ENCODE measurements around the gene AGPAT2.

The AGPAT2 gene

DNA sequence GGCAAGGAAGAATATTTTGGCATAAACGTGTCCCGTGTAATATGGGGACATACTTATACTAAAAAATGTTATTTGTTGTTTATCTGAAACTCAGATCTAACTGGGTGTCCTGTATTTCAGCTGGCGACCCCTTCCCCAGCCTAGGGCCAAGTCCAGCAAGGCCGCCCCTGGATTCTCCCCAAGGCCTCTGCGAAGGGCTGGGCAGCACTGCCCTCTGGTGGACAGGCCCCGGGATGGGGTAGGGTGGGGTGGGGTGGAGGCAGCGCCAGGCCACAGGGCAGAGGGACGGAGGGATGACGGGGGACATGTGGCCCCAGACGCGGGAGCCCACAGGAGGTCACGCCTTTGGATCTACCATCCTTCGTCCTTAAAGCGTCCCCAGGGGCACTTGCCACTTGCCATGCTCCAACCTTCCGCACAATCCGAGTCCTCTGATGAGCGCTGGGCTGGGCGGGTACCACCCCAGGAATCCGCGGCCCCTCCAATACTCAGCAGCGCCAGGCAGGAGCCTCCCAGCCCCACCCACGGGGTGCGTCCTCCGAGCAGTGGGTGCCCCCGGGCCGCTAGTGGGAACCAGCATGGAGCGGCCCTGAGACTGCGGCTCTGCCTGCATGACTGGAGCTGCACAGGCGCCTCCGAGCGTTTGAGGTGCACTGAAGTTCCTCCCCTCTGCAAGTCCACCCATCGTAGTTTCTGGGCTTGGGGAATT lies 7.1 kb upstream of the AGPAT2 start (continued):
- TF ChIP-seq, protein P1, sequence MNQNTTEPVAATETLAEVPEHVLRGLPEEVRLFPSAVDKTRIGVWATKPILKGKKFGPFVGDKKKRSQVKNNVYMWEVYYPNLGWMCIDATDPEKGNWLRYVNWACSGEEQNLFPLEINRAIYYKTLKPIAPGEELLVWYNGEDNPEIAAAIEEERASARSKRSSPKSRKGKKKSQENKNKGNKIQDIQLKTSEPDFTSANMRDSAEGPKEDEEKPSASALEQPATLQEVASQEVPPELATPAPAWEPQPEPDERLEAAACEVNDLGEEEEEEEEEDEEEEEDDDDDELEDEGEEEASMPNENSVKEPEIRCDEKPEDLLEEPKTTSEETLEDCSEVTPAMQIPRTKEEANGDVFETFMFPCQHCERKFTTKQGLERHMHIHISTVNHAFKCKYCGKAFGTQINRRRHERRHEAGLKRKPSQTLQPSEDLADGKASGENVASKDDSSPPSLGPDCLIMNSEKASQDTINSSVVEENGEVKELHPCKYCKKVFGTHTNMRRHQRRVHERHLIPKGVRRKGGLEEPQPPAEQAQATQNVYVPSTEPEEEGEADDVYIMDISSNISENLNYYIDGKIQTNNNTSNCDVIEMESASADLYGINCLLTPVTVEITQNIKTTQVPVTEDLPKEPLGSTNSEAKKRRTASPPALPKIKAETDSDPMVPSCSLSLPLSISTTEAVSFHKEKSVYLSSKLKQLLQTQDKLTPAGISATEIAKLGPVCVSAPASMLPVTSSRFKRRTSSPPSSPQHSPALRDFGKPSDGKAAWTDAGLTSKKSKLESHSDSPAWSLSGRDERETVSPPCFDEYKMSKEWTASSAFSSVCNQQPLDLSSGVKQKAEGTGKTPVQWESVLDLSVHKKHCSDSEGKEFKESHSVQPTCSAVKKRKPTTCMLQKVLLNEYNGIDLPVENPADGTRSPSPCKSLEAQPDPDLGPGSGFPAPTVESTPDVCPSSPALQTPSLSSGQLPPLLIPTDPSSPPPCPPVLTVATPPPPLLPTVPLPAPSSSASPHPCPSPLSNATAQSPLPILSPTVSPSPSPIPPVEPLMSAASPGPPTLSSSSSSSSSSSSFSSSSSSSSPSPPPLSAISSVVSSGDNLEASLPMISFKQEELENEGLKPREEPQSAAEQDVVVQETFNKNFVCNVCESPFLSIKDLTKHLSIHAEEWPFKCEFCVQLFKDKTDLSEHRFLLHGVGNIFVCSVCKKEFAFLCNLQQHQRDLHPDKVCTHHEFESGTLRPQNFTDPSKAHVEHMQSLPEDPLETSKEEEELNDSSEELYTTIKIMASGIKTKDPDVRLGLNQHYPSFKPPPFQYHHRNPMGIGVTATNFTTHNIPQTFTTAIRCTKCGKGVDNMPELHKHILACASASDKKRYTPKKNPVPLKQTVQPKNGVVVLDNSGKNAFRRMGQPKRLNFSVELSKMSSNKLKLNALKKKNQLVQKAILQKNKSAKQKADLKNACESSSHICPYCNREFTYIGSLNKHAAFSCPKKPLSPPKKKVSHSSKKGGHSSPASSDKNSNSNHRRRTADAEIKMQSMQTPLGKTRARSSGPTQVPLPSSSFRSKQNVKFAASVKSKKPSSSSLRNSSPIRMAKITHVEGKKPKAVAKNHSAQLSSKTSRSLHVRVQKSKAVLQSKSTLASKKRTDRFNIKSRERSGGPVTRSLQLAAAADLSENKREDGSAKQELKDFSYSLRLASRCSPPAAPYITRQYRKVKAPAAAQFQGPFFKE (tag by site-specific recombination; IDR thresholded peaks at IDR 0.05; ENCODE audit: borderline replicate concordance): no peak
- peak; percentile 22 for TF ChIP-seq ZNF335 (tag by site-specific recombination; conservative IDR thresholded peaks at IDR 0.05)
- TF ChIP-seq, protein P2, sequence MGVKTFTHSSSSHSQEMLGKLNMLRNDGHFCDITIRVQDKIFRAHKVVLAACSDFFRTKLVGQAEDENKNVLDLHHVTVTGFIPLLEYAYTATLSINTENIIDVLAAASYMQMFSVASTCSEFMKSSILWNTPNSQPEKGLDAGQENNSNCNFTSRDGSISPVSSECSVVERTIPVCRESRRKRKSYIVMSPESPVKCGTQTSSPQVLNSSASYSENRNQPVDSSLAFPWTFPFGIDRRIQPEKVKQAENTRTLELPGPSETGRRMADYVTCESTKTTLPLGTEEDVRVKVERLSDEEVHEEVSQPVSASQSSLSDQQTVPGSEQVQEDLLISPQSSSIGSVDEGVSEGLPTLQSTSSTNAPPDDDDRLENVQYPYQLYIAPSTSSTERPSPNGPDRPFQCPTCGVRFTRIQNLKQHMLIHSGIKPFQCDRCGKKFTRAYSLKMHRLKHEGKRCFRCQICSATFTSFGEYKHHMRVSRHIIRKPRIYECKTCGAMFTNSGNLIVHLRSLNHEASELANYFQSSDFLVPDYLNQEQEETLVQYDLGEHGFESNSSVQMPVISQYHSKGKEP (tag by site-specific recombination; IDR thresholded peaks at IDR 0.05): peak; percentile 26; the same call in 1 of the 2 replicates
- TF ChIP-seq ZNF549 (tag by site-specific recombination; IDR thresholded peaks at IDR 0.05): no peak
- TF ChIP-seq ZNF510 (tag by site-specific recombination; IDR thresholded peaks at IDR 0.05; ENCODE audit: insufficient replicate concordance): no peak
- TF ChIP-seq ZNF19 (tag by site-specific recombination; IDR thresholded peaks at IDR 0.05; ENCODE audit: low read depth): no peak
- TF ChIP-seq, protein P3, sequence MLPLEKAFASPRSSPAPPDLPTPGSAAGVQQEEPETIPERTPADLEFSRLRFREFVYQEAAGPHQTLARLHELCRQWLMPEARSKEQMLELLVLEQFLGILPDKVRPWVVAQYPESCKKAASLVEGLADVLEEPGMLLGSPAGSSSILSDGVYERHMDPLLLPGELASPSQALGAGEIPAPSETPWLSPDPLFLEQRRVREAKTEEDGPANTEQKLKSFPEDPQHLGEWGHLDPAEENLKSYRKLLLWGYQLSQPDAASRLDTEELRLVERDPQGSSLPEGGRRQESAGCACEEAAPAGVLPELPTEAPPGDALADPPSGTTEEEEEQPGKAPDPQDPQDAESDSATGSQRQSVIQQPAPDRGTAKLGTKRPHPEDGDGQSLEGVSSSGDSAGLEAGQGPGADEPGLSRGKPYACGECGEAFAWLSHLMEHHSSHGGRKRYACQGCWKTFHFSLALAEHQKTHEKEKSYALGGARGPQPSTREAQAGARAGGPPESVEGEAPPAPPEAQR (tag by site-specific recombination; IDR thresholded peaks at IDR 0.05): no peak
- TF ChIP-seq YY1 (tag by site-specific recombination; IDR thresholded peaks at IDR 0.05): no peak
- no peak for TF ChIP-seq ZNF155 (tag by site-specific recombination; IDR thresholded peaks at IDR 0.05)
- TF ChIP-seq, protein P4, sequence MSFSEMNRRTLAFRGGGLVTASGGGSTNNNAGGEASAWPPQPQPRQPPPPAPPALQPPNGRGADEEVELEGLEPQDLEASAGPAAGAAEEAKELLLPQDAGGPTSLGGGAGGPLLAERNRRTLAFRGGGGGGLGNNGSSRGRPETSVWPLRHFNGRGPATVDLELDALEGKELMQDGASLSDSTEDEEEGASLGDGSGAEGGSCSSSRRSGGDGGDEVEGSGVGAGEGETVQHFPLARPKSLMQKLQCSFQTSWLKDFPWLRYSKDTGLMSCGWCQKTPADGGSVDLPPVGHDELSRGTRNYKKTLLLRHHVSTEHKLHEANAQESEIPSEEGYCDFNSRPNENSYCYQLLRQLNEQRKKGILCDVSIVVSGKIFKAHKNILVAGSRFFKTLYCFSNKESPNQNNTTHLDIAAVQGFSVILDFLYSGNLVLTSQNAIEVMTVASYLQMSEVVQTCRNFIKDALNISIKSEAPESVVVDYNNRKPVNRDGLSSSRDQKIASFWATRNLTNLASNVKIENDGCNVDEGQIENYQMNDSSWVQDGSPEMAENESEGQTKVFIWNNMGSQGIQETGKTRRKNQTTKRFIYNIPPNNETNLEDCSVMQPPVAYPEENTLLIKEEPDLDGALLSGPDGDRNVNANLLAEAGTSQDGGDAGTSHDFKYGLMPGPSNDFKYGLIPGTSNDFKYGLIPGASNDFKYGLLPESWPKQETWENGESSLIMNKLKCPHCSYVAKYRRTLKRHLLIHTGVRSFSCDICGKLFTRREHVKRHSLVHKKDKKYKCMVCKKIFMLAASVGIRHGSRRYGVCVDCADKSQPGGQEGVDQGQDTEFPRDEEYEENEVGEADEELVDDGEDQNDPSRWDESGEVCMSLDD (tag by site-specific recombination; IDR thresholded peaks at IDR 0.05): 0 out of 2 replicates have a peak, but pooled peaks have one; percentile 15
- no peak for TF ChIP-seq ZNF600 (tag by site-specific recombination; IDR thresholded peaks at IDR 0.05)
- TF ChIP-seq, protein P5, sequence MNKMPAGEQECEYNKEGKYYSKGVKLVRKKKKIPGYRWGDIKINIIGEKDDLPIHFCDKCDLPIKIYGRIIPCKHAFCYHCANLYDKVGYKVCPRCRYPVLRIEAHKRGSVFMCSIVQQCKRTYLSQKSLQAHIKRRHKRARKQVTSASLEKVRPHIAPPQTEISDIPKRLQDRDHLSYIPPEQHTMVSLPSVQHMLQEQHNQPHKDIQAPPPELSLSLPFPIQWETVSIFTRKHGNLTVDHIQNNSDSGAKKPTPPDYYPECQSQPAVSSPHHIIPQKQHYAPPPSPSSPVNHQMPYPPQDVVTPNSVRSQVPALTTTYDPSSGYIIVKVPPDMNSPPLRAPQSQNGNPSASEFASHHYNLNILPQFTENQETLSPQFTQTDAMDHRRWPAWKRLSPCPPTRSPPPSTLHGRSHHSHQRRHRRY (tag by site-specific recombination; IDR thresholded peaks at IDR 0.05): no peak
- TF ChIP-seq ZNF169 (tag by site-specific recombination; IDR thresholded peaks at IDR 0.05): no peak
- TF ChIP-seq ZNF560 (tag by site-specific recombination; IDR thresholded peaks at IDR 0.05; ENCODE audit: borderline replicate concordance): no peak
- TF ChIP-seq ZNF530 (tag by site-specific recombination; IDR thresholded peaks at IDR 0.05; ENCODE audit: low read depth): no peak
- TF ChIP-seq, protein P6, sequence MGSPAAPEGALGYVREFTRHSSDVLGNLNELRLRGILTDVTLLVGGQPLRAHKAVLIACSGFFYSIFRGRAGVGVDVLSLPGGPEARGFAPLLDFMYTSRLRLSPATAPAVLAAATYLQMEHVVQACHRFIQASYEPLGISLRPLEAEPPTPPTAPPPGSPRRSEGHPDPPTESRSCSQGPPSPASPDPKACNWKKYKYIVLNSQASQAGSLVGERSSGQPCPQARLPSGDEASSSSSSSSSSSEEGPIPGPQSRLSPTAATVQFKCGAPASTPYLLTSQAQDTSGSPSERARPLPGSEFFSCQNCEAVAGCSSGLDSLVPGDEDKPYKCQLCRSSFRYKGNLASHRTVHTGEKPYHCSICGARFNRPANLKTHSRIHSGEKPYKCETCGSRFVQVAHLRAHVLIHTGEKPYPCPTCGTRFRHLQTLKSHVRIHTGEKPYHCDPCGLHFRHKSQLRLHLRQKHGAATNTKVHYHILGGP (tag by site-specific recombination; IDR thresholded peaks at IDR 0.05): no peak
- no peak for TF ChIP-seq ZNF529 (tag by site-specific recombination; IDR thresholded peaks at IDR 0.05; ENCODE audit: insufficient replicate concordance)
- TF ChIP-seq, protein P7, sequence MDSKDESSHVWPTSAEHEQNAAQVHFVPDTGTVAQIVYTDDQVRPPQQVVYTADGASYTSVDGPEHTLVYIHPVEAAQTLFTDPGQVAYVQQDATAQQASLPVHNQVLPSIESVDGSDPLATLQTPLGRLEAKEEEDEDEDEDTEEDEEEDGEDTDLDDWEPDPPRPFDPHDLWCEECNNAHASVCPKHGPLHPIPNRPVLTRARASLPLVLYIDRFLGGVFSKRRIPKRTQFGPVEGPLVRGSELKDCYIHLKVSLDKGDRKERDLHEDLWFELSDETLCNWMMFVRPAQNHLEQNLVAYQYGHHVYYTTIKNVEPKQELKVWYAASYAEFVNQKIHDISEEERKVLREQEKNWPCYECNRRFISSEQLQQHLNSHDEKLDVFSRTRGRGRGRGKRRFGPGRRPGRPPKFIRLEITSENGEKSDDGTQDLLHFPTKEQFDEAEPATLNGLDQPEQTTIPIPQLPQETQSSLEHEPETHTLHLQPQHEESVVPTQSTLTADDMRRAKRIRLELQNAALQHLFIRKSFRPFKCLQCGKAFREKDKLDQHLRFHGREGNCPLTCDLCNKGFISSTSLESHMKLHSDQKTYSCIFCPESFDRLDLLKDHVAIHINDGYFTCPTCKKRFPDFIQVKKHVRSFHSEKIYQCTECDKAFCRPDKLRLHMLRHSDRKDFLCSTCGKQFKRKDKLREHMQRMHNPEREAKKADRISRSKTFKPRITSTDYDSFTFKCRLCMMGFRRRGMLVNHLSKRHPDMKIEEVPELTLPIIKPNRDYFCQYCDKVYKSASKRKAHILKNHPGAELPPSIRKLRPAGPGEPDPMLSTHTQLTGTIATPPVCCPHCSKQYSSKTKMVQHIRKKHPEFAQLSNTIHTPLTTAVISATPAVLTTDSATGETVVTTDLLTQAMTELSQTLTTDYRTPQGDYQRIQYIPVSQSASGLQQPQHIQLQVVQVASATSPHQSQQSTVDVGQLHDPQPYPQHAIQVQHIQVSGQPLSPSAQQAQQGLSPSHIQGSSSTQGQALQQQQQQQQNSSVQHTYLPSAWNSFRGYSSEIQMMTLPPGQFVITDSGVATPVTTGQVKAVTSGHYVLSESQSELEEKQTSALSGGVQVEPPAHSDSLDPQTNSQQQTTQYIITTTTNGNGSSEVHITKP (tag by site-specific recombination; IDR thresholded peaks at IDR 0.05): peak; percentile 45
- no peak for TF ChIP-seq SP7 (tag by site-specific recombination; IDR thresholded peaks at IDR 0.05)
- TF ChIP-seq ZNF670 (tag by site-specific recombination; IDR thresholded peaks at IDR 0.05; ENCODE audit: low read depth): no peak
